ENCODE data around the gene ZNF487. TPM values are rescaled to one million over a fixed set of nuclear protein-coding genes. Genes with fewer than 3 reads are reported as not detected.

The ZNF487 gene
- total RNA-seq, 2 experiments from 2014 or later = 3.5 to 6.5 TPM

- ChIA-PET POLR2A (interaction anchor here (0.7 to 1.3 kb wide), 5 partner anchors 10 to 30 kb away, joined by 3 to 5 read pairs (median 4); no protein-coding TSS in a partner anchor), CTCF (ENCODE audit: unreplicated experiment) (no interaction called here)
- Histone ChIP-seq H2AFZ (ENCODE audit: low read length) (no peak overlapping the region), H3K79me2 (ENCODE audit: insufficient read depth, low read depth, low read length) (peaks cover 11% of the 10 kb centered on the region; the same call in 1 of the 2 replicates), H3K4me3 (ENCODE audit: low read depth, low read length, poor library complexity, severe bottlenecking) (no peak overlapping the region), H4K20me1 (ENCODE audit: insufficient read depth, low read length) (no peaks in the 10 kb centered on the region), H3K27ac (ENCODE audit: low read depth, low read length, poor library complexity, severe bottlenecking) (no peak overlapping the region), H3K4me1 (ENCODE audit: insufficient read depth, low read length, poor library complexity, severe bottlenecking) (peaks cover 19% of the 10 kb centered on the region), H3K36me3 (ENCODE audit: insufficient read depth, low read length) (no peaks in the 10 kb centered on the region), H3K9me2 (ENCODE audit: insufficient read depth, low read length) (no peaks in the 10 kb centered on the region), H3K9me3 (ENCODE audit: low read length) (no peaks in the 10 kb centered on the region), H3K4me2 (ENCODE audit: low read length) (no peak overlapping the region)
- intact Hi-C loops (cut with micrococcal nuclease; ENCODE audit: unreplicated experiment) = no loop called here
- no peak for DNase-seq (ENCODE audit: low spot score)
- BruUV-seq (replicated peaks) = no TSS peak
- TF ChIP-seq CTCF (conservative IDR thresholded peaks at IDR 0.05; ENCODE audit: low read length) = no peak
- TF ChIP-seq EZH2phosphoT487 (IDR thresholded peaks at IDR 0.05; ENCODE audit: borderline replicate concordance, low read depth, low read length) = no peak
These were observed 5.8 kb upstream of the ZNF487 start for GRCh38 chr10:43430926-43431663.

GRCh38 chr10:43437141-43437870 is 395 bp downstream of the ZNF487 start:
- Histone ChIP-seq H3K4me2 (ENCODE audit: low read length) (peak overlapping the region; percentile 100), H4K20me1 (ENCODE audit: insufficient read depth, low read length) (no peaks in the 10 kb centered on the region), H3K9me2 (ENCODE audit: insufficient read depth, low read length) (no peaks in the 10 kb centered on the region), H3K9me3 (ENCODE audit: low read length) (no peaks in the 10 kb centered on the region), H3K27ac (ENCODE audit: low read depth, low read length, poor library complexity, severe bottlenecking) (no peak overlapping the region), H3K4me1 (ENCODE audit: insufficient read depth, low read length, poor library complexity, severe bottlenecking) (peaks cover 33% of the 10 kb centered on the region), H2AFZ (ENCODE audit: low read length) (peak overlapping the region; percentile 81), H3K36me3 (ENCODE audit: insufficient read depth, low read length) (no peaks in the 10 kb centered on the region), H3K79me2 (ENCODE audit: insufficient read depth, low read depth, low read length) (peaks cover 11% of the 10 kb centered on the region; the same call in 1 of the 2 replicates), H3K4me3 (ENCODE audit: low read depth, low read length, poor library complexity, severe bottlenecking) (peak overlapping the region; percentile 81)
- CTCF ChIA-PET (ENCODE audit: unreplicated experiment) = interaction anchor here (0.9 kb wide), 1 partner anchor 232 kb away, joined by 3 read pairs; no protein-coding TSS in a partner anchor
- POLR2A ChIA-PET = interaction anchor here (1.0 to 2.1 kb wide), 7 partner anchors 11 to 27 kb away, joined by 3 to 9 read pairs (median 6); no protein-coding TSS in a partner anchor
- intact Hi-C loops (cut with micrococcal nuclease; ENCODE audit: unreplicated experiment) = loop anchor here (2.0 kb wide), 1 partner anchor 29 kb away; the partner anchor contains the start of gene HNRNPF
- TF ChIP-seq CTCF (conservative IDR thresholded peaks at IDR 0.05; ENCODE audit: low read length) (no peak), EZH2phosphoT487 (IDR thresholded peaks at IDR 0.05; ENCODE audit: borderline replicate concordance, low read depth, low read length) (no peak)
- DNase-seq (ENCODE audit: low spot score) = no peak
- TSS peak; percentile 77 for BruUV-seq (replicated peaks)
